ENCODE results near the gene SERPINB4. TPM values are rescaled to one million over a fixed set of nuclear protein-coding genes. Genes with fewer than 3 reads are reported as not detected.
"Not testable (repeated sequence)": the region's sequence is repeated elsewhere in the genome, so short reads cannot be mapped to it uniquely, and the experiment has no call there.

Gene SERPINB4
- total RNA-seq, 4 donors from 2014 or later: not detected

GRCh38 chr18:63664571-63664970 lies 20.5 kb upstream of the SERPINB4 start:
- intact Hi-C loops (cut with DNase I; ENCODE audit: low total_unique reads): no loop called here
- H3K4me1 ChIP-seq: no peaks in the 10 kb centered on the region
- TF ChIP-seq CTCF (IDR thresholded peaks at IDR 0.05) (no peak), POLR2A (IDR thresholded peaks at IDR 0.05) (no peak)
- H3K36me3 ChIP-seq: no peaks in the 10 kb centered on the region
- DNase-seq: no peak
- H3K4me3 ChIP-seq: no peak overlapping the region
- no peak overlapping the region for H3K27ac ChIP-seq
- H3K27me3 ChIP-seq: no peaks in the 10 kb centered on the region
- H3K9me3 ChIP-seq: no peaks in the 10 kb centered on the region

GRCh38 chr18:63661750-63662149 lies 17.7 kb upstream of the SERPINB4 start, which contains the start of gene SERPINB3:
SERPINB3 (minus strand) TSS chr18:63661893; CDS start chr18:63661216, 677 bp downstream.
- intact Hi-C loops (cut with DNase I; ENCODE audit: low total_unique reads); H3K27ac ChIP-seq; H3K4me1 ChIP-seq; DNase-seq; H3K9me3 ChIP-seq; H3K4me3 ChIP-seq; H3K27me3 ChIP-seq; H3K36me3 ChIP-seq: not testable (repeated sequence)

- DNase-seq; H3K9me3 ChIP-seq; H3K27ac ChIP-seq; H3K36me3 ChIP-seq; intact Hi-C loops (cut with DNase I; ENCODE audit: low total_unique reads); H3K27me3 ChIP-seq; H3K4me3 ChIP-seq; H3K4me1 ChIP-seq: not testable (repeated sequence)
These were observed 14.9 kb upstream of the SERPINB4 start for GRCh38 chr18:63658920-63659319.

- H3K27me3 ChIP-seq; H3K27ac ChIP-seq; H3K9me3 ChIP-seq; H3K36me3 ChIP-seq; intact Hi-C loops (cut with DNase I; ENCODE audit: low total_unique reads); H3K4me3 ChIP-seq; H3K4me1 ChIP-seq; DNase-seq: not testable (repeated sequence)
These were observed 6.2 kb upstream of the SERPINB4 start for GRCh38 chr18:63650271-63650670.

GRCh38 chr18:63648241-63648640 lies 4.2 kb upstream of the SERPINB4 start:
- intact Hi-C loops (cut with DNase I; ENCODE audit: low total_unique reads): no loop called here
- no peak for DNase-seq
- no peak for TF ChIP-seq CTCF (IDR thresholded peaks at IDR 0.05)
- TF ChIP-seq POLR2A (IDR thresholded peaks at IDR 0.05): no peak

GRCh38 chr18:63646936-63647335 lies 2.9 kb upstream of the SERPINB4 start:
- Histone ChIP-seq H3K4me3 (no peak overlapping the region), H3K36me3 (no peaks in the 10 kb centered on the region), H3K9me3 (no peaks in the 10 kb centered on the region), H3K27ac (no peak overlapping the region), H3K4me1 (no peaks in the 10 kb centered on the region), H3K27me3 (no peaks in the 10 kb centered on the region)
- no peak for DNase-seq
- TF ChIP-seq CTCF (IDR thresholded peaks at IDR 0.05): no peak
- intact Hi-C loops (cut with DNase I; ENCODE audit: low total_unique reads): no loop called here

More at GRCh38 chr18:63648241-63648640, 4.2 kb upstream of the SERPINB4 start:
- Histone ChIP-seq H3K27ac (no peak overlapping the region), H3K4me3 (no peak overlapping the region), H3K9me3 (no peaks in the 10 kb centered on the region), H3K4me1 (no peaks in the 10 kb centered on the region), H3K36me3 (no peaks in the 10 kb centered on the region), H3K27me3 (no peaks in the 10 kb centered on the region)

GRCh38 chr18:63644694-63645093 lies 638 bp upstream of the SERPINB4 start:
- DNase-seq; H3K4me3 ChIP-seq; H3K9me3 ChIP-seq; intact Hi-C loops (cut with DNase I; ENCODE audit: low total_unique reads); H3K4me1 ChIP-seq; H3K27ac ChIP-seq; H3K27me3 ChIP-seq; H3K36me3 ChIP-seq: not testable (repeated sequence)

GRCh38 chr18:63642668-63643356 lies 1.2 kb downstream of the SERPINB4 start:
- H3K4me3 ChIP-seq; H3K36me3 ChIP-seq; H3K4me1 ChIP-seq; H3K27me3 ChIP-seq; H3K27ac ChIP-seq; DNase-seq; H3K9me3 ChIP-seq; intact Hi-C loops (cut with DNase I; ENCODE audit: low total_unique reads): not testable (repeated sequence)

GRCh38 chr18:63641157-63641680 lies 2.8 kb downstream of the SERPINB4 start:
- H3K4me3 ChIP-seq; H3K36me3 ChIP-seq; H3K27me3 ChIP-seq; intact Hi-C loops (cut with DNase I; ENCODE audit: low total_unique reads); H3K4me1 ChIP-seq; H3K27ac ChIP-seq; H3K9me3 ChIP-seq; DNase-seq: not testable (repeated sequence)
